Thyroid gland (tissue), 4 donors: ENCODE results near the gene F13B.

ENCODE experiments used
- POLR2A ChIP-seq, 2 donors: fragments of 450-650 bp; IDR thresholded peaks; one replicate each; pipeline ENCODE4 v1.6.1; 2017; ENCODE audit warnings: antibody characterized with exemption in 2 of 2, mild to moderate bottlenecking in 2 of 2, moderate library complexity in 1 of 2
- TF ChIP-seq, protein P1 (sequence below), 6 experiments: fragments of 200-600 bp in 3 of 6; fragments of 450-650 bp in 3 of 6; sonication (generic) in 3 of 6; IDR thresholded peaks; one replicate each; pipeline ENCODE4 v1.5.1; 2016 to 2019; ENCODE audit warnings: antibody characterized with exemption in 6 of 6, mild to moderate bottlenecking in 2 of 6, inconsistent platforms in 1 of 6, moderate library complexity in 1 of 6

- TF ChIP-seq, protein P1, sequence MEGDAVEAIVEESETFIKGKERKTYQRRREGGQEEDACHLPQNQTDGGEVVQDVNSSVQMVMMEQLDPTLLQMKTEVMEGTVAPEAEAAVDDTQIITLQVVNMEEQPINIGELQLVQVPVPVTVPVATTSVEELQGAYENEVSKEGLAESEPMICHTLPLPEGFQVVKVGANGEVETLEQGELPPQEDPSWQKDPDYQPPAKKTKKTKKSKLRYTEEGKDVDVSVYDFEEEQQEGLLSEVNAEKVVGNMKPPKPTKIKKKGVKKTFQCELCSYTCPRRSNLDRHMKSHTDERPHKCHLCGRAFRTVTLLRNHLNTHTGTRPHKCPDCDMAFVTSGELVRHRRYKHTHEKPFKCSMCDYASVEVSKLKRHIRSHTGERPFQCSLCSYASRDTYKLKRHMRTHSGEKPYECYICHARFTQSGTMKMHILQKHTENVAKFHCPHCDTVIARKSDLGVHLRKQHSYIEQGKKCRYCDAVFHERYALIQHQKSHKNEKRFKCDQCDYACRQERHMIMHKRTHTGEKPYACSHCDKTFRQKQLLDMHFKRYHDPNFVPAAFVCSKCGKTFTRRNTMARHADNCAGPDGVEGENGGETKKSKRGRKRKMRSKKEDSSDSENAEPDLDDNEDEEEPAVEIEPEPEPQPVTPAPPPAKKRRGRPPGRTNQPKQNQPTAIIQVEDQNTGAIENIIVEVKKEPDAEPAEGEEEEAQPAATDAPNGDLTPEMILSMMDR (IDR thresholded peaks at IDR 0.05), result no peak
- TF ChIP-seq POLR2A (IDR thresholded peaks at IDR 0.05), result no peak
Measured at GRCh38 chr1:197029749-197030148, 37.3 kb downstream of the F13B start.
